CD4-positive, alpha-beta memory T cell (primary cell): ENCODE results near the gene RAC2. TPM values are rescaled to one million over a fixed set of nuclear protein-coding genes. Genes with fewer than 3 reads are reported as not detected.

ENCODE experiments used
- CTCF ChIA-PET: fragments of 350-600 bp; sonication (Branson Sonifier 250); formaldehyde crosslinking; loops from one replicate; lab custom pipeline; 2021; ENCODE audit warnings: inconsistent platforms; ENCODE audit not compliant: partially characterized antibody; lab: Charles Lee
- POLR2A ChIA-PET: fragments of 350-600 bp; sonication (Branson Sonifier 250); formaldehyde crosslinking; loops from one replicate; lab custom pipeline; 2021; ENCODE audit not compliant: partially characterized antibody; lab: Charles Lee
- DNase-seq, 5 donors: peaks; one replicate each; pipeline versions ENCODE4 v3.0.0 to v3.0.0-alpha.2; 2020 to 2022; ENCODE audit warnings: mixed read lengths in 1 of 5
- H3K27ac ChIP-seq: one replicate; pipeline ENCODE4 v1.7.0; 2013; ENCODE audit warnings: low read depth, low read length
- H3K27me3 ChIP-seq: 2 replicates; pipeline ENCODE4 v1.7.0; 2013; ENCODE audit warnings: mild to moderate bottlenecking, low read length, moderate library complexity; ENCODE audit not compliant: insufficient read depth
- H3K36me3 ChIP-seq: 2 replicates; pipeline ENCODE4 v1.7.0; 2013; ENCODE audit warnings: mild to moderate bottlenecking, low read length, moderate library complexity; ENCODE audit not compliant: insufficient read depth
- H3K4me1 ChIP-seq: 2 replicates; pipeline ENCODE4 v1.7.0; 2013; ENCODE audit warnings: mild to moderate bottlenecking, low read length, moderate library complexity; ENCODE audit not compliant: insufficient read depth
- H3K4me3 ChIP-seq, 2 donors: one replicate each; pipeline ENCODE4 v1.7.0; 2013; ENCODE audit warnings: low read length in 2 of 2, mild to moderate bottlenecking in 1 of 2
- H3K9me3 ChIP-seq, 2 donors: one replicate each; pipeline ENCODE4 v1.7.0; 2013; ENCODE audit warnings: low read length in 2 of 2, control low read depth in 1 of 2; ENCODE audit not compliant: control insufficient read depth in 1 of 2
- H3K27ac Mint-ChIP-seq, 7 donors: one replicate each; pipeline ENCODE4 v1.8.0; 2020 to 2021; ENCODE audit warnings: mixed read lengths in 7 of 7, mild to moderate bottlenecking in 6 of 7, inconsistent platforms in 3 of 7, moderate library complexity in 3 of 7
- H3K27me3 Mint-ChIP-seq, 2 donors: one replicate each; pipeline ENCODE4 v1.8.0; 2020 to 2021; ENCODE audit warnings: mixed read lengths in 2 of 2
- H3K36me3 Mint-ChIP-seq, 2 donors: one replicate each; pipeline ENCODE4 v1.8.0; 2020 to 2021; ENCODE audit warnings: mixed read lengths in 2 of 2, inconsistent platforms in 1 of 2, mild to moderate bottlenecking in 1 of 2
- H3K4me1 Mint-ChIP-seq, 4 donors: one replicate each; pipeline ENCODE4 v1.8.0; 2020 to 2021; ENCODE audit warnings: mixed read lengths in 4 of 4, mild to moderate bottlenecking in 1 of 4
- H3K4me3 Mint-ChIP-seq, 8 donors: one replicate each; pipeline ENCODE4 v1.8.0; 2020 to 2021; ENCODE audit warnings: mixed read lengths in 8 of 8, mild to moderate bottlenecking in 7 of 8, moderate library complexity in 6 of 8, inconsistent platforms in 3 of 8
- H3K9me3 Mint-ChIP-seq, 8 donors: one replicate each; pipeline ENCODE4 v1.8.0; 2020 to 2021; ENCODE audit warnings: mixed read lengths in 8 of 8, mild to moderate bottlenecking in 5 of 8, inconsistent platforms in 3 of 8, moderate library complexity in 1 of 8
- intact Hi-C: fragments of 100-400 bp; cut with micrococcal nuclease; formaldehyde crosslinking; loops from one replicate; pipeline ENCODE4 v1.15.1; 2023
- polyA plus RNA-seq, 2 donors: library from polyadenylated mRNA; unstranded; fragments of 300-500 nt; fragmentation: Illumina TruSeq; gene quantifications; one replicate each; pipeline ENCODE4 v1.2.3, GENCODE V29; 2021
- total RNA-seq, 2 experiments: library from RNA; stranded (reverse); gene quantifications; one replicate each; pipeline ENCODE4 v1.2.3, GENCODE V29; 2021

The RAC2 gene
- total and polyA plus RNA-seq, 4 experiments from 2014 or later, result 304 to 917 (median 521) TPM

- ChIA-PET POLR2A (interaction anchor here (0.6 to 7.6 kb wide), 31 partner anchors 10 to 1848 kb away, joined by 3 to 129 read pairs (median 5); partner anchors contain the start of genes C1QTNF6, IFT27, IL2RB and KCTD17), CTCF (interaction anchor here (0.7 to 6.7 kb wide), 37 partner anchors 9 to 423 kb away, joined by 3 to 108 read pairs (median 4); partner anchors contain the start of genes CYTH4, IFT27, IL2RB and RAC2)
- peaks cover 39% of the 10 kb centered on the region for H3K4me1 ChIP-seq
- Mint-ChIP-seq H3K27ac (peak overlapping the region; percentile 89 to 96 (median 93)), H3K4me1 (peaks cover 10 to 40% (median 22%) of the 10 kb centered on the region in 4 donors), H3K4me3 (peak overlapping the region; percentile 79 to 91 (median 84)), H3K27me3 (no peaks in the 10 kb centered on the region), H3K9me3 (no peaks in the 10 kb centered on the region), H3K36me3 (peaks cover 0 to 3% of the 10 kb centered on the region in 2 donors)
- H3K27ac ChIP-seq, result peak overlapping the region; percentile 93
- H3K4me3 ChIP-seq, result peak overlapping the region; percentile 57 to 73
- DNase-seq, result peak; percentile 97 to 100 (median 99)
- no peaks in the 10 kb centered on the region for H3K9me3 ChIP-seq
- H3K27me3 ChIP-seq, result no peaks in the 10 kb centered on the region
- H3K36me3 ChIP-seq, result no peaks in the 10 kb centered on the region
- intact Hi-C loops, result loop anchor here (1.0 to 10.0 kb wide), 10 partner anchors 20 to 423 kb away; partner anchors contain the start of genes IFT27 and RAC2
Measured at GRCh38 chr22:37199103-37199759, 44.8 kb downstream of the RAC2 start.

GRCh38 chr22:37198258-37199102 lies 45.6 kb downstream of the RAC2 start:
- peaks cover 18 to 47% (median 29%) of the 10 kb centered on the region in 4 donors for H3K4me1 Mint-ChIP-seq

GRCh38 chr22:37197451-37198257 lies 46.4 kb downstream of the RAC2 start:
- Histone ChIP-seq H3K36me3 (no peaks in the 10 kb centered on the region), H3K9me3 (no peaks in the 10 kb centered on the region), H3K4me3 (peak overlapping the region in 1 of 2 donors; percentile 44), H3K4me1 (peaks cover 55% of the 10 kb centered on the region), H3K27ac (peak overlapping the region; percentile 93), H3K27me3 (no peaks in the 10 kb centered on the region)
- H3K27ac Mint-ChIP-seq, result peak overlapping the region; percentile 89 to 96 (median 93)
- intact Hi-C loops, result loop anchor here (1.0 to 10.0 kb wide), 6 partner anchors 31 to 343 kb away; no protein-coding TSS in a partner anchor
- no peaks in the 10 kb centered on the region for H3K9me3 Mint-ChIP-seq
- H3K4me1 Mint-ChIP-seq, result peaks cover 15 to 55% (median 33%) of the 10 kb centered on the region in 4 donors
- ChIA-PET CTCF (interaction anchor here (0.9 to 6.7 kb wide), 18 partner anchors 10 to 441 kb away, joined by 3 to 108 read pairs (median 6); partner anchors contain the start of genes IL2RB and RAC2), POLR2A (interaction anchor here (0.6 to 7.6 kb wide), 21 partner anchors 11 to 528 kb away, joined by 3 to 129 read pairs (median 10); partner anchors contain the start of genes C1QTNF6, IL2RB, KCTD17 and RAC2)
- no peak for DNase-seq
- no peaks in the 10 kb centered on the region for H3K27me3 Mint-ChIP-seq
- peak overlapping the region; percentile 79 to 91 (median 84) for H3K4me3 Mint-ChIP-seq
- peaks cover 0 to 3% of the 10 kb centered on the region in 2 donors for H3K36me3 Mint-ChIP-seq

More at GRCh38 chr22:37198258-37199102, 45.6 kb downstream of the RAC2 start:
- ChIA-PET POLR2A (interaction anchor here (0.6 to 7.6 kb wide), 29 partner anchors 11 to 529 kb away, joined by 3 to 129 read pairs (median 8); partner anchors contain the start of genes C1QTNF6, IFT27, IL2RB and KCTD17), CTCF (interaction anchor here (0.8 to 6.7 kb wide), 39 partner anchors 8 to 441 kb away, joined by 3 to 108 read pairs (median 5); partner anchors contain the start of genes CYTH4, IFT27, IL2RB and RAC2)
- Histone ChIP-seq H3K4me3 (peak overlapping the region; percentile 57 to 73), H3K4me1 (peaks cover 46% of the 10 kb centered on the region), H3K36me3 (no peaks in the 10 kb centered on the region), H3K9me3 (no peaks in the 10 kb centered on the region), H3K27me3 (no peaks in the 10 kb centered on the region), H3K27ac (peak overlapping the region; percentile 93)
- H3K27me3 Mint-ChIP-seq, result no peaks in the 10 kb centered on the region
- peak overlapping the region; percentile 79 to 91 (median 84) for H3K4me3 Mint-ChIP-seq
- intact Hi-C loops, result loop anchor here (1.0 to 10.0 kb wide), 14 partner anchors 21 to 422 kb away; partner anchors contain the start of genes IFT27 and RAC2
- peaks cover 0 to 3% of the 10 kb centered on the region in 2 donors for H3K36me3 Mint-ChIP-seq
- peak overlapping the region; percentile 89 to 96 (median 94) for H3K27ac Mint-ChIP-seq
- DNase-seq, result peak; percentile 82 to 87 (median 84)
- no peaks in the 10 kb centered on the region for H3K9me3 Mint-ChIP-seq

GRCh38 chr22:37196539-37197450 lies 47.3 kb downstream of the RAC2 start:
- Mint-ChIP-seq H3K27ac (peak overlapping the region in 4 of 7 donors; percentile 17 to 93 (median 74)), H3K4me3 (peak overlapping the region in 1 of 8 donors; percentile 30), H3K4me1 (peaks cover 17 to 55% (median 34%) of the 10 kb centered on the region in 4 donors), H3K27me3 (no peaks in the 10 kb centered on the region), H3K9me3 (no peaks in the 10 kb centered on the region), H3K36me3 (peaks cover 0 to 3% of the 10 kb centered on the region in 2 donors)
- Histone ChIP-seq H3K9me3 (no peaks in the 10 kb centered on the region), H3K36me3 (no peaks in the 10 kb centered on the region), H3K4me1 (peaks cover 55% of the 10 kb centered on the region), H3K27me3 (no peaks in the 10 kb centered on the region), H3K27ac (no peak overlapping the region), H3K4me3 (no peak overlapping the region)
- intact Hi-C loops, result loop anchor here (10.0 kb wide), 1 partner anchor 342 kb away; no protein-coding TSS in a partner anchor
- no peak for DNase-seq
- POLR2A ChIA-PET, result interaction anchor here (0.7 to 7.6 kb wide), 13 partner anchors 10 to 120 kb away, joined by 3 to 129 read pairs (median 26); partner anchors contain the start of genes C1QTNF6, IL2RB and RAC2
- CTCF ChIA-PET, result interaction anchor here (0.9 to 6.7 kb wide), 17 partner anchors 10 to 440 kb away, joined by 3 to 108 read pairs (median 6); partner anchors contain the start of genes IL2RB and RAC2

- Histone ChIP-seq H3K27ac (no peak overlapping the region), H3K4me1 (peaks cover 55% of the 10 kb centered on the region), H3K9me3 (no peaks in the 10 kb centered on the region), H3K36me3 (no peaks in the 10 kb centered on the region), H3K4me3 (no peak overlapping the region), H3K27me3 (no peaks in the 10 kb centered on the region)
- ChIA-PET CTCF (interaction anchor here (6.4 kb wide), 1 partner anchor 31 kb away, joined by 108 read pairs; no protein-coding TSS in a partner anchor), POLR2A (interaction anchor here (4.4 to 7.6 kb wide), 3 partner anchors 9 to 31 kb away, joined by 26 to 125 read pairs (median 96); partner anchors contain the start of gene C1QTNF6)
- Mint-ChIP-seq H3K9me3 (no peaks in the 10 kb centered on the region), H3K27me3 (no peaks in the 10 kb centered on the region), H3K4me1 (peaks cover 17 to 55% (median 34%) of the 10 kb centered on the region in 4 donors), H3K4me3 (peak overlapping the region in 1 of 8 donors; percentile 62), H3K27ac (peak overlapping the region in 4 of 7 donors; percentile 50 to 86 (median 68)), H3K36me3 (peaks cover 0 to 3% of the 10 kb centered on the region in 2 donors)
- no peak for DNase-seq
- intact Hi-C loops, result loop anchor here (10.0 kb wide), 1 partner anchor 341 kb away; no protein-coding TSS in a partner anchor
Measured at GRCh38 chr22:37195921-37196320, 48.1 kb downstream of the RAC2 start.
